ENCODE results near the gene SYMPK. TPM values are rescaled to one million over a fixed set of nuclear protein-coding genes. Genes with fewer than 3 reads are reported as not detected.

The SYMPK gene
- polyA plus RNA-seq, 1 of the 3 experiments (the other 2 are of a cell fraction): 92.7 TPM

GRCh38 chr19:45842198-45842597 lies 20.7 kb downstream of the SYMPK start:
- no peak overlapping the region for H3K4me3 ChIP-seq (ENCODE audit: low read depth in 2 of 2, low read length in 1 of 2)
- H3K79me2 ChIP-seq (ENCODE audit: insufficient read depth): peaks cover 4% of the 10 kb centered on the region; the same call in 1 of the 2 replicates
- no peak overlapping the region for H3K4me2 ChIP-seq
- no peaks in the 10 kb centered on the region for H3K27me3 ChIP-seq (ENCODE audit: insufficient read depth)
- no peaks in the 10 kb centered on the region for H3K9me3 ChIP-seq
- no peak for DNase-seq
- H3F3A ChIP-seq (replicated peaks; ENCODE audit: insufficient read depth): peaks cover 3% of the 10 kb centered on the region
- no peaks in the 10 kb centered on the region for H3K9me2 ChIP-seq
- H3K36me3 ChIP-seq (replicated peaks in 1 of 2; ENCODE audit: control insufficient read depth in 1 of 2, insufficient read depth in 2 of 2, low read length in 1 of 2): peaks cover 62 to 71% of the 10 kb centered on the region in 2 experiments
- H4K20me1 ChIP-seq (ENCODE audit: insufficient read depth): no peaks in the 10 kb centered on the region
- H3K9ac ChIP-seq: no peak overlapping the region
- ChIA-PET POLR2A (no interaction called here), CTCF (interaction anchor here (0.7 to 2.8 kb wide), 5 partner anchors 16 to 593 kb away, joined by 3 to 20 read pairs (median 3); no protein-coding TSS in a partner anchor)
- TF ChIP-seq USF1 (IDR thresholded peaks at IDR 0.05; ENCODE audit: borderline replicate concordance, low read depth) (no peak), REST (IDR thresholded peaks at IDR 0.05; ENCODE audit: low read depth, low read length) (no peak), JUND (IDR thresholded peaks at IDR 0.05) (no peak), RXRA (IDR thresholded peaks at IDR 0.05; ENCODE audit: borderline replicate concordance, low read depth) (no peak), TAF1 (IDR thresholded peaks at IDR 0.05; ENCODE audit: borderline replicate concordance, low read depth, low read length) (no peak), USF2 (IDR thresholded peaks at IDR 0.05; ENCODE audit: borderline replicate concordance, low read depth, low read length) (no peak), GATA2 (CRISPR knock-in tag; IDR thresholded peaks at IDR 0.05) (no peak), NFIC (IDR thresholded peaks at IDR 0.05; ENCODE audit: borderline replicate concordance) (no peak), SIN3A (IDR thresholded peaks at IDR 0.05; ENCODE audit: borderline replicate concordance, low read depth, low read length) (no peak), CHD2 (IDR thresholded peaks at IDR 0.05; ENCODE audit: low read length, partially characterized antibody) (no peak), TCF12 (IDR thresholded peaks at IDR 0.05) (no peak), PBX3 (IDR thresholded peaks at IDR 0.05) (no peak), FOXM1 (IDR thresholded peaks at IDR 0.05; ENCODE audit: low read depth) (no peak), TEAD4 (IDR thresholded peaks at IDR 0.05; ENCODE audit: borderline replicate concordance, insufficient read depth) (no peak), SMC3 (IDR thresholded peaks at IDR 0.05; ENCODE audit: low read depth, low read length) (no peak), RCOR1 (IDR thresholded peaks at IDR 0.05; ENCODE audit: low read length) (no peak), EZH2phosphoT487 (IDR thresholded peaks at IDR 0.05; ENCODE audit: borderline replicate concordance, low read depth) (no peak), IRF3 (IDR thresholded peaks at IDR 0.05; ENCODE audit: low read depth, low read length) (no peak), POLR2AphosphoS5 (IDR thresholded peaks at IDR 0.05; ENCODE audit: low read depth, low read length) (no peak), GABPA (IDR thresholded peaks at IDR 0.05; ENCODE audit: low read depth) (no peak)
- no peaks in the 10 kb centered on the region for H3K4me1 ChIP-seq (ENCODE audit: control insufficient read depth in 1 of 2, insufficient read depth in 2 of 2, low read depth in 1 of 2, low read length in 1 of 2)
- no peak overlapping the region for H3K27ac ChIP-seq (ENCODE audit: low read depth in 2 of 2, low read length in 1 of 2)
- no peak overlapping the region for H2AFZ ChIP-seq (ENCODE audit: low read depth)
- 97% methylated on average over 13 of the region's 14 CpGs for WGBS (ENCODE audit: low lambda C conversion rate)

Data from SK-N-SH (cell line).